Activated B cell treated with CpG ODN at 0.5 μM for 24 hours (primary cell): ENCODE data around the gene RXFP4. TPM values are rescaled to one million over a fixed set of nuclear protein-coding genes. Genes with fewer than 3 reads are reported as not detected.

Experiments
- ATAC-seq: fragments of 200-7000 bp; cut with Tn5 transposase; one replicate; pipeline ENCODE4 v1.10.0; 2021; ENCODE audit warnings: low read depth, mild to moderate bottlenecking, moderate library complexity
- CTCF ChIA-PET: fragments of 350-600 bp; sonication (Branson Sonifier 250); formaldehyde crosslinking; loops from one replicate; lab custom pipeline; 2021; ENCODE audit warnings: antibody characterized with exemption; lab: Charles Lee
- POLR2A ChIA-PET: fragments of 350-600 bp; sonication (Branson Sonifier 250); formaldehyde crosslinking; loops from one replicate; lab custom pipeline; 2021; ENCODE audit warnings: antibody characterized with exemption; lab: Charles Lee
- DNase-seq: peaks from one replicate; pipeline ENCODE4 v3.0.0; 2022
- H3K27ac Mint-ChIP-seq: one replicate; pipeline ENCODE4 v1.8.0; 2020; ENCODE audit warnings: mixed read lengths
- H3K27me3 Mint-ChIP-seq: one replicate; pipeline ENCODE4 v1.8.0; 2021; ENCODE audit warnings: mixed read lengths
- H3K36me3 Mint-ChIP-seq: one replicate; pipeline ENCODE4 v1.8.0; 2021; ENCODE audit warnings: low read depth, mixed read lengths
- H3K4me1 Mint-ChIP-seq: one replicate; pipeline ENCODE4 v1.8.0; 2021; ENCODE audit warnings: mixed read lengths
- H3K4me3 Mint-ChIP-seq: one replicate; pipeline ENCODE4 v1.8.0; 2020; ENCODE audit warnings: mild to moderate bottlenecking, mixed read lengths
- H3K9me3 Mint-ChIP-seq: one replicate; pipeline ENCODE4 v1.8.0; 2020; ENCODE audit warnings: mixed read lengths
- CTCF ChIP-seq: fragments of 200-600 bp; IDR thresholded peaks from one replicate; pipeline ENCODE4 v1.8.0; 2022; ENCODE audit warnings: antibody characterized with exemption, mild to moderate bottlenecking
- intact Hi-C: fragments of 100-400 bp; cut with micrococcal nuclease; formaldehyde crosslinking; loops from one replicate; pipeline ENCODE4 v1.15.1; 2024
- total RNA-seq: library from RNA; stranded (reverse); gene quantifications from 2 replicates; pipeline ENCODE4 v1.2.3, GENCODE V29; 2022

Gene RXFP4
- total RNA-seq, 1 donor from 2014 or later: not detected

DNA sequence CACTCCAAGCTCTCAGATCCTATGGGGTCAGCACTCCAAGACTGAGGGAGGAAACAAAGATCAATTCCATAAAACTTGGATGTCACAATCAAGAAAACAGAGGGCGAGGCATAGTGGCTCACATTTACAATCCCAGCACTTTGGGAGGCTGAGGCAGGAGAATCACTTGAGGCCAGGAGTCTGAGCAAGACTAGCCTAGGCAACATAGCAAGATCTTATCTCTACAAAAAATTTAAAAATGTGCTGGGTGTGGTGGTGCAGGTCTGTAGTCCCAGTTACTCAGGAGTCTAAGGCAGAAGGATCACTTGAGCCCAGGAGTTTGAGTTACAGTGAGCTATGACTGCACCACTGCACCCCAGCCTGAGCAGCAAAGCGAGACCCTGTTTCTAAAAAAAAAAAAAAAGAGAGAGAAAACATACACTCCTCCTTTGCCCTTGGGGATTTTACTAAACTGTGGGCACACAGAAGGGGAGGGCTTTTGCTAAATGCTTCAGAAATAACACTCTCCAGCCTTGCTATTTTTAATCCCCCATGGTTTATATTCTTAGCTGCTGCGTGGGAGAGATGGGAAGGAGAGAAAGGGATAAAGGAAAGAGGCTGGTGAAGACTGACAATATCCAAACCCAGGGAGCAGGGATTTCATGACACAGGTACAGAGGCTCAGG, 18.8 kb downstream of the RXFP4 start:
- intact Hi-C loops: loop anchor here (1.0 kb wide), 3 partner anchors 14 to 29 kb away; partner anchors contain the start of gene ARHGEF2
- peak overlapping the region; percentile 66 for H3K4me3 Mint-ChIP-seq
- no peaks in the 10 kb centered on the region for H3K27me3 Mint-ChIP-seq
- peaks cover 52% of the 10 kb centered on the region for H3K4me1 Mint-ChIP-seq
- ATAC-seq: peak; percentile 86
- TF ChIP-seq CTCF: no peak
- no peaks in the 10 kb centered on the region for H3K9me3 Mint-ChIP-seq
- H3K36me3 Mint-ChIP-seq: peaks cover 85% of the 10 kb centered on the region
- DNase-seq: no peak
- ChIA-PET CTCF (interaction anchor here (0.9 to 2.6 kb wide), 4 partner anchors 14 to 28 kb away, joined by 3 to 16 read pairs (median 5); no protein-coding TSS in a partner anchor), POLR2A (interaction anchor here (0.7 to 11.7 kb wide), 10 partner anchors 9 to 25 kb away, joined by 3 to 127 read pairs (median 8); partner anchors contain the start of gene ARHGEF2)
- peak overlapping the region; percentile 85 for H3K27ac Mint-ChIP-seq

GRCh38 chr1:155961937-155962336, 20.5 kb downstream of the RXFP4 start:
- Mint-ChIP-seq H3K9me3 (no peaks in the 10 kb centered on the region), H3K4me1 (peaks cover 67% of the 10 kb centered on the region), H3K27me3 (no peaks in the 10 kb centered on the region), H3K4me3 (peak overlapping the region; percentile 41), H3K27ac (peak overlapping the region; percentile 85), H3K36me3 (peaks cover 89% of the 10 kb centered on the region)
- ChIA-PET POLR2A (interaction anchor here (1.5 to 11.7 kb wide), 3 partner anchors 9 to 16 kb away, joined by 5 to 127 read pairs (median 11); partner anchors contain the start of gene ARHGEF2), CTCF (interaction anchor here (1.1 to 2.4 kb wide), 2 partner anchors 21 to 24 kb away, joined by 3 to 5 read pairs; no protein-coding TSS in a partner anchor)
- ATAC-seq: peak; percentile 53
- no peak for DNase-seq
- intact Hi-C loops: loop anchor here (1.0 kb wide), 1 partner anchor 8 kb away; no protein-coding TSS in a partner anchor
- no peak for TF ChIP-seq CTCF

DNA sequence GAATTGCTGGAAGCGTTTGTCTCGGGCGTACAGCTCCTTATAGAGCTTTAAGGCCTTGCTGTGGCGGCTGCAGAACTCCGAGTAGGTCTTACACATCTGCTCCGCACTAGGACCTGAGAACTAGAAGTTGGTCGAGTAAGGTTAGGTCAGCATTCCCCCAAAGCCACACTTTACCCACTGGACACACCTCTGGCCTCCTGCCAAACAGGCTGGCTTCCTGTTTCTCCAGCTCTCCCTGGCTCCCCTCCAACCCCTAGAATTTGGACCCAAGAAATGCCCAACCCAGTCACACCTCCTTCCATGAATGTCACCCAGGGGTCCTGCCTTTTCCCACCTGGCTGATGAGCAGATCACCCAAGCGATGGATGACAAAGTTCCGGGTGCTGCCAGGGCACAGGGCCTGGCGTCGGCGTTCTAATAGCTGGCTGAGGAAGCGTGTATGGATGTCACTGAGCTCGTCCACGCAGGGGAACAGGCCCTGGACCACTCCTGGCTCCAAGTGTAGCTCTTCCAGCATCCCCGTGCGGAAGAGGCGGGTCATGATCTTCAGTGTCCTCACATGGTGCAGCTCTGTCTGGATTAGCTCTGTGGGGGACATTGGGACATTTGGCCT, 21.3 kb downstream of the RXFP4 start:
- H3K4me1 Mint-ChIP-seq: peaks cover 75% of the 10 kb centered on the region
- H3K27me3 Mint-ChIP-seq: no peaks in the 10 kb centered on the region
- H3K9me3 Mint-ChIP-seq: no peaks in the 10 kb centered on the region
- H3K4me3 Mint-ChIP-seq: no peak overlapping the region
- CTCF ChIA-PET: interaction anchor here (0.6 to 2.4 kb wide), 3 partner anchors 22 to 27 kb away, joined by 3 to 5 read pairs (median 3); no protein-coding TSS in a partner anchor
- H3K36me3 Mint-ChIP-seq: peaks cover 89% of the 10 kb centered on the region
- TF ChIP-seq CTCF: no peak
- peak overlapping the region; percentile 85 for H3K27ac Mint-ChIP-seq
- POLR2A ChIA-PET: interaction anchor here (1.0 to 11.7 kb wide), 6 partner anchors 8 to 319 kb away, joined by 3 to 127 read pairs (median 6); partner anchors contain the start of gene ARHGEF2
- DNase-seq (no peak), ATAC-seq (no peak)
- intact Hi-C loops: loop anchor here (1.0 kb wide), 1 partner anchor 8 kb away; no protein-coding TSS in a partner anchor

GRCh38 chr1:155964193-155964592, 22.8 kb downstream of the RXFP4 start:
- intact Hi-C loops: no loop called here
- peak overlapping the region; percentile 67 for H3K27ac Mint-ChIP-seq

More at GRCh38 chr1:155964193-155964592, 22.8 kb downstream of the RXFP4 start:
- H3K4me1 Mint-ChIP-seq: peaks cover 83% of the 10 kb centered on the region
- CTCF ChIA-PET: interaction anchor here (1.0 kb wide), 1 partner anchor 25 kb away, joined by 3 read pairs; no protein-coding TSS in a partner anchor
- DNase-seq: no peak
- no peak for ATAC-seq
- peaks cover 92% of the 10 kb centered on the region for H3K36me3 Mint-ChIP-seq
- H3K4me3 Mint-ChIP-seq: no peak overlapping the region
- POLR2A ChIA-PET: interaction anchor here (2.2 kb wide), 1 partner anchor 19 kb away, joined by 11 read pairs; no protein-coding TSS in a partner anchor
- H3K9me3 Mint-ChIP-seq: no peaks in the 10 kb centered on the region
- no peaks in the 10 kb centered on the region for H3K27me3 Mint-ChIP-seq
- no peak for TF ChIP-seq CTCF
